T-cell (primary cell): ENCODE measurements around the gene ACAT1. TPM values are rescaled to one million over a fixed set of nuclear protein-coding genes. Genes with fewer than 3 reads are reported as not detected.
"Not testable (repeated sequence)": the region's sequence is repeated elsewhere in the genome, so short reads cannot be mapped to it uniquely, and the experiment has no call there.

Experiments
- ATAC-seq, 4 experiments: fragments of 200-7000 bp in 3 of 4; fragments of 150-1000 bp in 1 of 4; cut with Tn5 transposase; replicated peaks in 1 of 4; 1 replicate in 3 of 4; 2 replicates in 1 of 4; pipeline ENCODE4 v1.10.0; 2021; ENCODE audit warnings: moderate library complexity in 3 of 4, mild to moderate bottlenecking in 2 of 4, moderate number of reproducible peaks in 1 of 4
- CTCF ChIA-PET, 2 donors: fragments of 300-600 bp; sonication (Branson Sonifier 250); formaldehyde crosslinking; loops; one replicate each; lab custom pipeline; 2022; ENCODE audit warnings: antibody characterized with exemption in 2 of 2; lab: Charles Lee
- POLR2A ChIA-PET, 2 donors: fragments of 300-600 bp; sonication (Branson Sonifier 250); formaldehyde crosslinking; loops; one replicate each; lab custom pipeline; 2022; ENCODE audit warnings: antibody characterized with exemption in 2 of 2; lab: Charles Lee
- DNase-seq, 35 experiments: peaks; one replicate each; pipeline versions ENCODE4 v3.0.0 to v3.0.0-alpha.2; 2013 to 2023
- H3K27ac ChIP-seq: one replicate; pipeline ENCODE4 v1.5.1; 2013; ENCODE audit warnings: low read length
- H3K27me3 ChIP-seq, 2 experiments: replicated peaks in 1 of 2; 1 replicate in 1 of 2; 2 replicates in 1 of 2; pipeline versions ENCODE4 v1.6.1 to v1.7.0; 2013; ENCODE audit warnings: low read length in 1 of 2, mixed read lengths in 1 of 2; ENCODE audit not compliant: control insufficient read depth in 2 of 2, insufficient read depth in 2 of 2; ENCODE audit errors: extremely low read depth in 1 of 2
- H3K36me3 ChIP-seq, 2 donors: 1 replicate in 1 of 2; 2 replicates in 1 of 2; pipeline versions ENCODE4 v1.6.1 to v1.7.0; 2013; ENCODE audit warnings: low read length in 1 of 2; ENCODE audit not compliant: control insufficient read depth in 2 of 2, insufficient read depth in 1 of 2; ENCODE audit errors: extremely low read depth in 1 of 2
- H3K4me1 ChIP-seq, 2 experiments: 1 replicate in 1 of 2; 2 replicates in 1 of 2; pipeline versions ENCODE4 v1.6.1 to v1.7.0; 2013; ENCODE audit warnings: low read length in 2 of 2, mixed read lengths in 1 of 2; ENCODE audit not compliant: insufficient read depth in 2 of 2, control insufficient read depth in 1 of 2; ENCODE audit errors: extremely low read depth in 1 of 2
- H3K4me3 ChIP-seq, 2 donors: 1 replicate in 1 of 2; 2 replicates in 1 of 2; pipeline versions ENCODE4 v1.5.1 to v1.7.0; 2013; ENCODE audit warnings: mild to moderate bottlenecking in 2 of 2, low read length in 1 of 2, moderate library complexity in 1 of 2; ENCODE audit not compliant: control insufficient read depth in 1 of 2; ENCODE audit errors: extremely low read depth in 1 of 2
- H3K9me3 ChIP-seq: 2 replicates; pipeline ENCODE4 v1.7.0; 2013
- H3K27ac Mint-ChIP-seq, 2 donors: one replicate each; pipeline ENCODE4 v1.8.0; 2020 to 2021; ENCODE audit warnings: mild to moderate bottlenecking in 2 of 2, mixed read lengths in 2 of 2
- H3K27me3 Mint-ChIP-seq, 2 donors: one replicate each; pipeline ENCODE4 v1.8.0; 2021 to 2022; ENCODE audit warnings: mixed read lengths in 2 of 2
- H3K36me3 Mint-ChIP-seq: one replicate; pipeline ENCODE4 v1.8.0; 2021; ENCODE audit warnings: mixed read lengths
- H3K4me1 Mint-ChIP-seq, 3 donors: one replicate each; pipeline ENCODE4 v1.8.0; 2020 to 2022; ENCODE audit warnings: mixed read lengths in 3 of 3, mild to moderate bottlenecking in 1 of 3
- H3K4me3 Mint-ChIP-seq, 3 donors: one replicate each; pipeline ENCODE4 v1.8.0; 2020 to 2022; ENCODE audit warnings: mild to moderate bottlenecking in 3 of 3, mixed read lengths in 3 of 3, moderate library complexity in 3 of 3
- H3K9me3 Mint-ChIP-seq, 3 donors: one replicate each; pipeline ENCODE4 v1.8.0; 2020 to 2022; ENCODE audit warnings: mixed read lengths in 3 of 3
- WGBS: methylation state at CpG from one replicate; pipeline ENCODE4 v1.1.5; 2013; ENCODE audit warnings: missing lambda C conversion rate; ENCODE audit not compliant: insufficient coverage; 5-methylcytosine and 5-hydroxymethylcytosine counted together
- total RNA-seq, 35 experiments: library from RNA in 6 of 35; stranded (reverse) in 6 of 35; fragments of 120-200 nt in 1 of 35; gene quantifications; one replicate each; pipeline versions ENCODE4 v1.2.1 to v1.2.4 and lab custom pipeline; 2013 to 2026

ACAT1 gene
- total RNA-seq, 5 donors from 2014 or later (not counting 1 experiment from before 2014, with no cell fraction given) = 19.0 to 29.5 (median 23.0) TPM

DNA sequence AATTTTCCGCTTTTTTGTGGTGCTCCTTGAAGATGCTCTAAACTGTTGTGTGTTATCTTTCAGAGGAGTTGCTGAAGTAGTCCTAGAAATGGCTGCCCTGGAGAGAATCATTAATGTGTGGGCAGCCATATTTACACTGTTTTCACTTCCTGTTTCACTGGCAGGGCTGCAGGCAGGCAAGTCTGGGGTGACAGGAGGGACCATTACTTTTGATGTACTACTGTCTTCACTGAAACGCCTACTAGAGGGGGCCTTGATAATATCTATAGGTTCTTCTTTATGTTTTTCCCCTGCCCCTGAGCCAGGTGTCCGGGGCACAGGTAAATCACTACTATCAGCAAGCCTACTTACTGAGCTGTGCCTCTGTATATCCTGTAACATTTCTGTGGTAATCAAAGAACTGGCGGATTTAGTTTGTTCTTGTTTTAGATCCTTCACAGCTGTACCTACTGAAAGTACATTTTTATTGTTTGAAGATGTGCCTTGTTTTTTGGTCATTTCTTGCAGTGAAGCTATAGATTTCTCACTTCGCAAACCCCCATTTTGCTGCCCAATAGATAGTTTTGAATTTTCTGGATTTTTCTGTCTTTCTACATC lies 39.7 kb downstream of the ACAT1 start:
- no peaks in the 10 kb centered on the region for H3K27me3 ChIP-seq
- ATAC-seq (peak in 2 of 4 experiments; percentile 38 to 42), DNase-seq (peak in 2 of 35 experiments; percentile 3 to 23)
- H3K4me1 ChIP-seq = no peaks in the 10 kb centered on the region
- H3K9me3 Mint-ChIP-seq = no peaks in the 10 kb centered on the region
- H3K27ac ChIP-seq = peak overlapping the region; percentile 19
- peak overlapping the region; percentile 45 to 73 for H3K27ac Mint-ChIP-seq
- H3K27me3 Mint-ChIP-seq = no peaks in the 10 kb centered on the region
- H3K36me3 ChIP-seq = peaks cover 21 to 81% of the 10 kb centered on the region in 2 donors
- 100% methylated on average over 1 of the region's 5 CpGs for WGBS
- ChIA-PET POLR2A (no interaction called here), CTCF (no interaction called here)
- H3K36me3 Mint-ChIP-seq = peaks cover 36% of the 10 kb centered on the region
- no peak overlapping the region for H3K4me3 ChIP-seq
- no peaks in the 10 kb centered on the region for H3K9me3 ChIP-seq
- no peak overlapping the region for H3K4me3 Mint-ChIP-seq
- peaks cover 0 to 15% (median 14%) of the 10 kb centered on the region in 3 donors for H3K4me1 Mint-ChIP-seq

DNA sequence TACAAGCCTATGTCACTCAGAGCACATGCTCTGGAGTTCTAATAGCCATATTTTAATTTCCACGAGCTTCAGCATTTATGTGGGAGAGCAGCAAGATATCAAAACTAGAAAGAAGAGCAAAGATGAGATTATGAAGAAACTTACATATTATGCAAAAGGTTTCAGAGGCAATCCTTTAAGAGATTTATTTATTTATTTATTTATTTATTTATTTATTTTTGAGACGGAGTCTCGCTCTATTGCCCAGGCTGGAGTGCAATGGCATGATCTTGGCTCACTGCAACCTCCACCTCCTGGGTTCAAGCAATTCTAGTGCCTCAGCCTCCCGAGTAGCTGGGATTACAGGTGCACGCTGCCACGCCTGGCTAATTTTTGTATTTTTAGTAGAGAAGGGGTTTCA lies 41.5 kb downstream of the ACAT1 start:
- H3K4me3 ChIP-seq, POLR2A ChIA-PET, DNase-seq, H3K27ac ChIP-seq, H3K9me3 ChIP-seq, CTCF ChIA-PET, H3K27ac Mint-ChIP-seq, H3K9me3 Mint-ChIP-seq, H3K27me3 Mint-ChIP-seq, H3K4me3 Mint-ChIP-seq, H3K27me3 ChIP-seq, H3K4me1 ChIP-seq, ATAC-seq: not testable (repeated sequence)
- peaks cover 46% of the 10 kb centered on the region for H3K36me3 Mint-ChIP-seq
- peaks cover 24 to 88% of the 10 kb centered on the region in 2 donors for H3K36me3 ChIP-seq
- H3K4me1 Mint-ChIP-seq = peaks cover 0 to 15% (median 14%) of the 10 kb centered on the region in 3 donors
- WGBS = no CpG with 5 or more reads among the region's 6 CpGs

DNA sequence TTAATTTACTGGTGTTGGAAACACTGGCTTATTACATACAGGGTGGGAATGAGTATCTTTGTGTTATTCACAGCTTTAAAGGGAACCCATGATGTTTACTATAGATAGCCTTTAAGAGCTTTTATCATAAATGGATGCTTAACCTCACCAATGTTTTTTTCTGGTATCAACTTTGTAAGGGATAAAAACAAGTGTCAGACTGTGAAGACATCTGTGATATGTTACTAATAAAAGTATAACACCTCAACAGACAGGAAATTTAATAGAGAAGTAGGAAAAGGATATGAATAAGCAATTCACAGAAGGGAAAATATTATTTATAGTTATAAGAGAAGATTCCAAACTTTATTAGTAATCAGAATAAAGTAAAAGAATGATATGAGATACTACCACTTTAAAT lies 46.3 kb downstream of the ACAT1 start:
- DNase-seq = no peak
- POLR2A ChIA-PET = no interaction called here
- Histone ChIP-seq H3K27ac (no peak overlapping the region), H3K27me3 (no peaks in the 10 kb centered on the region), H3K36me3 (peaks cover 17 to 91% of the 10 kb centered on the region in 2 donors), H3K4me1 (no peaks in the 10 kb centered on the region), H3K9me3 (no peaks in the 10 kb centered on the region), H3K4me3 (no peak overlapping the region)
- Mint-ChIP-seq H3K27ac (peak overlapping the region; percentile 37 to 79), H3K36me3 (peaks cover 52% of the 10 kb centered on the region), H3K27me3 (no peaks in the 10 kb centered on the region), H3K4me3 (no peak overlapping the region), H3K9me3 (no peaks in the 10 kb centered on the region), H3K4me1 (peaks cover 23 to 36% (median 36%) of the 10 kb centered on the region in 3 donors)
- no peak for ATAC-seq
- CTCF ChIA-PET = interaction anchor here in 1 of 2 donors (0.6 kb wide), 1 partner anchor 92 kb away, joined by 3 read pairs; no protein-coding TSS in a partner anchor

DNA sequence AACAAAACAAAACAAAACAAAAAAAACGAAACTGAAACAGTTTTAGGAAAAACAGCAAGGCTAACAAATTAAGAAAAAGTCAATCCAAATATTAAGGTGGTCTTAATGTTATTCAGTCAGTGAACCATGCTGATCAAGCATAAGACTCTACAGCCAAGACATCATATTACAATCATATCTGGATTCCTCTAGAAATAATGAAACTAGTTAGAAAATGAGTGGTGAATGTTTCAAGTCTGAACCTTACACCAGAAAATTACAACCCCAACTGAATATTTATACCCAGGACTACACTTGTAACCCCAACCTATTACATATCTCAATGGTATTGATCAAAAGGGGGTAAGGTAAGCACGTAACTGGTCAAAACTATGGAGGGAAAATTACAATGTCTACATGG lies 48.8 kb downstream of the ACAT1 start:
- Histone ChIP-seq H3K4me1 (no peaks in the 10 kb centered on the region), H3K36me3 (peaks cover 14 to 84% of the 10 kb centered on the region in 2 donors), H3K27ac (peak overlapping the region; percentile 20), H3K9me3 (no peaks in the 10 kb centered on the region), H3K4me3 (no peak overlapping the region), H3K27me3 (no peaks in the 10 kb centered on the region)
- DNase-seq = no peak
- no peaks in the 10 kb centered on the region for H3K9me3 Mint-ChIP-seq
- ATAC-seq = no peak
- WGBS = no CpG with 5 or more reads among the region's 2 CpGs
- H3K27me3 Mint-ChIP-seq = no peaks in the 10 kb centered on the region
- peaks cover 23 to 47% (median 46%) of the 10 kb centered on the region in 3 donors for H3K4me1 Mint-ChIP-seq
- H3K36me3 Mint-ChIP-seq = peaks cover 63% of the 10 kb centered on the region
- ChIA-PET CTCF (interaction anchor here in 1 of 2 donors (0.6 kb wide), 1 partner anchor 35 kb away, joined by 3 read pairs; no protein-coding TSS in a partner anchor), POLR2A (no interaction called here)
- H3K27ac Mint-ChIP-seq = peak overlapping the region; percentile 90 to 95
- H3K4me3 Mint-ChIP-seq = peak overlapping the region in 1 of 3 donors; percentile 72

DNA sequence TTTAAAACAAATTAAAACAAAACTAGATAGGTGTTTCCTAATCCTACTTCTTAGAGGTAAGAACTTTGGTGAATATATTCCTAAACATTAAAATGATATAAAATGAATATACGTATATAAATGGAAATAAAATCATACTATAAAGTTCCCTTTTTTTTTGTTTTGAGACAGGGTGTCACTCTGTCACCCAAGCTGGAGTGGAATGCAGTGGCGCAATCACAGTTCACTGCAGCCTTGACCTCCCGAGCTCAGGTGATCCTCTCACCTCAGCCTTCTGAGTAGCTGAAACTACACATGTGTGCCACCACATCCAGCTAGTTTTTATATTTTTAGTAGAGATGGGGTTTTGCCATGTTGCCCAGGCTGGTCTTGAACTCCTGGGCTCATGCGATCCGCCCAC lies 56.2 kb downstream of the ACAT1 start:
- Mint-ChIP-seq H3K36me3 (peaks cover 65% of the 10 kb centered on the region), H3K27ac (no peak overlapping the region), H3K9me3 (no peaks in the 10 kb centered on the region), H3K4me3 (no peak overlapping the region), H3K27me3 (no peaks in the 10 kb centered on the region), H3K4me1 (peaks cover 0 to 22% (median 20%) of the 10 kb centered on the region in 3 donors)
- POLR2A ChIA-PET = no interaction called here
- no peaks in the 10 kb centered on the region for H3K27me3 ChIP-seq
- H3K36me3 ChIP-seq = peaks cover 6 to 79% of the 10 kb centered on the region in 2 donors
- H3K4me1 ChIP-seq = no peaks in the 10 kb centered on the region
- no peak overlapping the region for H3K4me3 ChIP-seq
- WGBS = no CpG with 5 or more reads among the region's 5 CpGs
- no peak overlapping the region for H3K27ac ChIP-seq
- ATAC-seq (no peak), DNase-seq (no peak)
- no peaks in the 10 kb centered on the region for H3K9me3 ChIP-seq
- CTCF ChIA-PET = no interaction called here

DNA sequence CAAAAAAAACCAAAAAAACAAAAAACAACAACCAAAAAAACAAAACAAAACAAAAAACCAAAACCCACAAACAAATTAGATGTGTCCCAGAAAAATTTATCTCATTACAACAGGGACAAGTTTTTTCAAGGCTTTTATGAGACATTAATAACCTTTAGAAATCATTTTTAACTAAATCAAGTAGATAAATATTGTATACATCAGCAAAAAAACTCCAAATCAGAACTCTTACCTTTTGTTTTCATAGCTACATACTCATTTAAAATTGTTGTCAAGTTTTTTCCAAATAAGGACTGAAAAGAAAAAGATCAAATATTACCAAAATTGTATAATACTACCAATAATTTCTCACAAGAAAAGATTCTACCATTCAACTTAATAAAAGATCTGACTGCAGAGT lies 72.4 kb downstream of the ACAT1 start:
- Histone ChIP-seq H3K27ac (no peak overlapping the region), H3K9me3 (no peaks in the 10 kb centered on the region), H3K36me3 (peaks cover 0 to 75% of the 10 kb centered on the region in 2 donors), H3K4me3 (no peak overlapping the region), H3K4me1 (peaks cover 0 to 4% of the 10 kb centered on the region in 2 experiments), H3K27me3 (no peaks in the 10 kb centered on the region)
- ChIA-PET CTCF (no interaction called here), POLR2A (no interaction called here)
- no peak for ATAC-seq
- DNase-seq = no peak
- no peak overlapping the region for H3K27ac Mint-ChIP-seq
- H3K4me3 Mint-ChIP-seq = no peak overlapping the region
- no peaks in the 10 kb centered on the region for H3K9me3 Mint-ChIP-seq
- H3K36me3 Mint-ChIP-seq = peaks cover 44% of the 10 kb centered on the region
- H3K27me3 Mint-ChIP-seq = no peaks in the 10 kb centered on the region
- H3K4me1 Mint-ChIP-seq = peaks cover 20 to 36% (median 34%) of the 10 kb centered on the region in 3 donors
